GM23338 (cell line): Measurements from ENCODE around the gene ZBTB7C.

Experiments
- CREB1 ChIP-seq: fragments of 250-450 bp; sonication (Bioruptor Pico); IDR thresholded peaks from 2 replicates; pipeline ENCODE4 v1.5.0; 2020; ENCODE audit warnings: low read depth, mild to moderate bottlenecking, moderate library complexity
- CTCF ChIP-seq, 2 experiments: fragments of 200-600 bp in 1 of 2; sonication (generic) in 1 of 2; conservative IDR thresholded peaks; 2 replicates each; pipeline versions ENCODE4 v1.5.1 to v1.6.1; 2016 to 2017; ENCODE audit warnings: antibody characterized with exemption in 2 of 2, low read depth in 2 of 2, mild to moderate bottlenecking in 2 of 2, moderate library complexity in 1 of 2
- ETS1 ChIP-seq: IDR thresholded peaks from 2 replicates; pipeline ENCODE4 v1.6.1; 2016; ENCODE audit warnings: antibody characterized with exemption
- EZH2 ChIP-seq: fragments of 200-600 bp; sonication (generic); IDR thresholded peaks from one replicate; pipeline ENCODE4 v1.8.0; 2017; ENCODE audit warnings: antibody characterized with exemption, mild to moderate bottlenecking, low read depth; ENCODE audit not compliant: unreplicated experiment
- EZH2phosphoT487 ChIP-seq: fragments of 200-600 bp; sonication (generic); IDR thresholded peaks from one replicate; pipeline ENCODE4 v1.8.1; 2018; ENCODE audit warnings: antibody characterized with exemption; ENCODE audit not compliant: unreplicated experiment
- JUNB ChIP-seq: IDR thresholded peaks from one replicate; pipeline ENCODE4 v1.6.1; 2016; ENCODE audit warnings: antibody characterized with exemption; ENCODE audit not compliant: unreplicated experiment
- NANOG ChIP-seq: IDR thresholded peaks from 2 replicates; pipeline ENCODE4 v1.6.1; 2016; ENCODE audit warnings: antibody characterized with exemption, borderline replicate concordance
- POLR2AphosphoS5 ChIP-seq: IDR thresholded peaks from 2 replicates; pipeline ENCODE4 v1.6.1; 2016; ENCODE audit warnings: antibody characterized with exemption, low read depth
- REST ChIP-seq: IDR thresholded peaks from one replicate; pipeline ENCODE4 v1.6.1; 2018; ENCODE audit warnings: antibody characterized with exemption; ENCODE audit not compliant: unreplicated experiment
- STAT1 ChIP-seq: IDR thresholded peaks from one replicate; pipeline ENCODE4 v1.6.1; 2016; ENCODE audit warnings: antibody characterized with exemption; ENCODE audit not compliant: unreplicated experiment
- ZNF114 ChIP-seq: fragments of 250-450 bp; sonication (Bioruptor Pico); IDR thresholded peaks from 2 replicates; pipeline ENCODE4 v1.5.0; 2020; ENCODE audit warnings: mild to moderate bottlenecking, moderate library complexity
- ZNF331 ChIP-seq: fragments of 250-450 bp; sonication (Bioruptor Pico); IDR thresholded peaks from 2 replicates; pipeline ENCODE4 v1.5.0; 2020; ENCODE audit warnings: low read depth, mild to moderate bottlenecking, moderate library complexity
- ZNF462 ChIP-seq: fragments of 250-450 bp; sonication (Bioruptor Pico); IDR thresholded peaks from 2 replicates; pipeline ENCODE4 v1.5.0; 2020; ENCODE audit warnings: mild to moderate bottlenecking, moderate library complexity

GRCh38 chr18:48010264-48010663, 398.9 kb downstream of the ZBTB7C start:
- TF ChIP-seq JUNB (no peak), CTCF (conservative IDR thresholded peaks at IDR 0.05; ENCODE audit: low read depth in 2 of 2) (no peak), REST (no peak), EZH2 (no peak), EZH2phosphoT487 (no peak), POLR2AphosphoS5 (no peak), ZNF114 (CRISPR knock-in tag) (no peak), STAT1 (no peak), CREB1 (CRISPR knock-in tag) (no peak), ETS1 (no peak), ZNF462 (CRISPR knock-in tag) (no peak), NANOG (no peak), ZNF331 (CRISPR knock-in tag) (no peak)
